Mesendoderm (in vitro differentiated cells): ENCODE data around the gene CUX1. TPM values are rescaled to one million over a fixed set of nuclear protein-coding genes. Genes with fewer than 3 reads are reported as not detected.

Source experiments
- small RNA-seq: library from polyadenylated mRNA; stranded (forward); fragments of <200 nt; extraction: miRNeasy Mini kit (QIAGEN cat#:217004); gene quantifications from one replicate; pipeline ENCODE3, GENCODE V24; 2013; ENCODE audit not compliant: insufficient read depth

CUX1 gene

Small RNA genes within 50 kb of the gene (small RNA-seq; reads per million reads assigned to genes)
- gene AC005086.2 (not detected), gene AC005086.3 (not detected), gene AC005086.4 (not detected), gene AC005088.1 (not detected), gene MIR4285 (not detected), gene RF00554 (not detected)
